Spinal cord (tissue), 10 donors: Measurements from ENCODE around the gene USP44. TPM values are rescaled to one million over a fixed set of nuclear protein-coding genes. Genes with fewer than 3 reads are reported as not detected.
"Not testable (repeated sequence)": the region's sequence is repeated elsewhere in the genome, so short reads cannot be mapped to it uniquely, and the experiment has no call there.

Source experiments
- DNase-seq, 6 donors: peaks; one replicate each; pipeline versions ENCODE4 v3.0.0 to v3.0.0-alpha.2; 2013 to 2015; ENCODE audit warnings: low spot score in 6 of 6, low read depth in 4 of 6
- H3K27ac ChIP-seq: one replicate; pipeline ENCODE4 v1.5.1; 2013; ENCODE audit warnings: low read depth, low read length, control low read depth
- H3K27me3 ChIP-seq: one replicate; pipeline ENCODE4 v1.6.1; 2013; ENCODE audit warnings: low read length; ENCODE audit not compliant: control insufficient read depth, insufficient read depth
- H3K36me3 ChIP-seq: one replicate; pipeline ENCODE4 v1.6.1; 2013; ENCODE audit warnings: low read length; ENCODE audit not compliant: control insufficient read depth, insufficient read depth
- H3K4me1 ChIP-seq: one replicate; pipeline ENCODE4 v1.6.1; 2013; ENCODE audit warnings: low read length; ENCODE audit not compliant: control insufficient read depth, insufficient read depth
- H3K4me3 ChIP-seq: one replicate; pipeline ENCODE4 v1.5.1; 2013; ENCODE audit warnings: low read depth, low read length, control low read depth
- H3K9me3 ChIP-seq: one replicate; pipeline ENCODE4 v1.6.1; 2013; ENCODE audit warnings: low read length; ENCODE audit not compliant: control insufficient read depth, insufficient read depth
- WGBS: methylation state at CpG from one replicate; pipeline ENCODE4 v1.1.5; 2013; ENCODE audit warnings: missing lambda C conversion rate; ENCODE audit not compliant: insufficient coverage; 5-methylcytosine and 5-hydroxymethylcytosine counted together
- polyA plus RNA-seq, 2 donors: library from polyadenylated mRNA; unstranded; fragments of 120-200 nt; gene quantifications; one replicate each; pipeline ENCODE4 v1.2.1, GENCODE V29; 2013; ENCODE audit not compliant: insufficient read length in 2 of 2
- total RNA-seq, 2 donors: library from RNA; depleted of rRNA in 1 of 2; stranded (reverse); fragments of 120-200 nt in 1 of 2; fragments of >200 nt in 1 of 2; gene quantifications; one replicate each; pipeline versions ENCODE4 v1.2.3 to v1.2.4, GENCODE V29; 2013 to 2014
- donor health status: healthy.

The USP44 gene
- total and polyA plus RNA-seq, 4 donors = 1.3 to 4.4 (median 3.0) TPM

DNA sequence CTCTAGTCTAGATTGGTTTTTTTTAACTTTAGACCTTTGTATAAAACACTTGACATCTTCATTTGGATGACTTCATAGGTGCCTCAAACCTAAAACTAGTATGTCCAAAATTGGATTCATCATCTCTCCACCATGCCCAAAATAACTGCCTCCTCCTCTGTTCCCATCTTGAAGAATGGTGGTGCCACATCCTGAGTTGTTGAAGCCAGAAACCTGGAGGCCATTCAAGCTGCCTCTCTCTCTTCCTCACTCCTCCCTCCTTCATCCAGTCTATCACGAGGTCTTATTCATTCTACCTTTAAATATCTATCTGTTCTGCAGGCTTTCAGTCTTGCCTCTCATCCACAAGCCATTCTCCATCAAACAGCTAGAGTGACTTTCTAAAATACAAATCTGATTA lies 26.5 kb upstream of the USP44 start:
- Histone ChIP-seq H3K4me3 (no peak overlapping the region), H3K27ac (no peak overlapping the region), H3K27me3 (no peaks in the 10 kb centered on the region), H3K9me3 (no peaks in the 10 kb centered on the region), H3K4me1 (peaks cover 3% of the 10 kb centered on the region), H3K36me3 (no peaks in the 10 kb centered on the region)
- 71% methylated on average over 1 of the region's 1 CpG for WGBS
- no peak for DNase-seq

DNA sequence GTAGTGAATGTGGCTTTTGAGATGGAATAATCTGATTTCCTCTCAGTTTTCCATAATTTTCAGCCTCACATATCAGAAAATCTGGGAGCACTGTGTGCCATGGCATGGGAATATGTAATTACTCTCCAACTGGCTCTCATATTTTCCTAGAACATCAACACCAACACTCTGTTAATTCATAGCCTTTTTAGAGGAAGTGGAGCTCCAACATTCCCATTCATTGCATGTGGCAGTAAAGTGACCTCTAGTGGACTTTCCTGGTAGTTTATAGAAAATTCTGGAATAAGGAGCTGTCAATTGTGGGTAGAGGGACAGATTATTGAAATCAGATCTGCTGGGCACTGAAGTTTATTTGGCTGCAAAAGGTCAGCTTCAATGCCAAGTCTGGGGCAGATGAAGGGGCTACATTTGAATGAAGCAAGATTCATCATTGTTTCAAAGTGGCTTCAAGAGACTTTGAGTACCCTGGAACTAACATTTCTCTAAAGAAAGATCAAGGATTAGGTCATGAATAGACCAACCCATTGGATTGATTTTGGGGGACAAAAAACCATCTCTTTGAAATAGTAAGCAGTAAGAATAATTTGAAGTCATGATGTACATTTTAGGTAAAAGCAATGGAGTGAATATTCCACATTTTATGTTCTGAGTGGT lies 23.6 kb upstream of the USP44 start:
- H3K4me3 ChIP-seq = no peak overlapping the region
- no peaks in the 10 kb centered on the region for H3K9me3 ChIP-seq
- H3K36me3 ChIP-seq = no peaks in the 10 kb centered on the region
- no peaks in the 10 kb centered on the region for H3K27me3 ChIP-seq
- H3K4me1 ChIP-seq = peaks cover 3% of the 10 kb centered on the region
- H3K27ac ChIP-seq = no peak overlapping the region
- DNase-seq = peak in 4 of 6 donors; percentile 20 to 80 (median 40)

DNA sequence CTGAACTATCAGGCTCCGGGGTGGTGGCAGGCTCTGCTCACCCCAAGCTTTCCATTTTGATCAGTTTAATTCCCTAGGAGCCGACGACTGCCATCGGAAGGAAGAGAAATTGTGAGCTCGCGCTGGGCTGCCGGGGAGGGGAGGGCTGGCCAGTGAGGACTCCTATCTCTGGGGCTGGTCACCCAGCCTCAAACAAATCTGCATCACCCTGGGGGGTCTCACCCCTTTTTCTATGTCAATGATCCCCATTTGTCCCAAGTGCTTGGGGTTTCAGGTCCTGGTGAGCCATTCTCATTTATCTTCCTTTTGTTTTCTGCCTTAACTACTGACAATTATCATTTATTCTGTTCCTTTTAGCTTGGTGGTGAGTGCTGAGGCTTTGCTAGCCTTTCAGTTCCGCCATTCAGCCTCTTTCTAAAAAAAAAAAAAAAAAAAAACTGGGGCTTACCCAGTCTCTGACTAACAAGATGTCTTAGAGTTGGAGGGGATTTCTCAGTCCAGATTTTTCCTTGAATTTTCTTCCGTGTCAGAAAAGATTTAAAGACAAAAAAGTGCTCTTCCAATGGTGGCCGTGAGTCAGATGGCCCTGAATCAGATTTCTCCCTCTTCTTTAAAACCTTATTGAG lies 22.8 kb upstream of the USP44 start:
- no peak overlapping the region for H3K27ac ChIP-seq
- H3K4me3 ChIP-seq = no peak overlapping the region
- H3K36me3 ChIP-seq = no peaks in the 10 kb centered on the region
- 5% methylated on average over 5 of the region's 10 CpGs for WGBS
- peak in 1 of 6 donors; percentile 32 for DNase-seq
- H3K27me3 ChIP-seq = no peaks in the 10 kb centered on the region
- H3K4me1 ChIP-seq = peaks cover 3% of the 10 kb centered on the region
- H3K9me3 ChIP-seq = no peaks in the 10 kb centered on the region

DNA sequence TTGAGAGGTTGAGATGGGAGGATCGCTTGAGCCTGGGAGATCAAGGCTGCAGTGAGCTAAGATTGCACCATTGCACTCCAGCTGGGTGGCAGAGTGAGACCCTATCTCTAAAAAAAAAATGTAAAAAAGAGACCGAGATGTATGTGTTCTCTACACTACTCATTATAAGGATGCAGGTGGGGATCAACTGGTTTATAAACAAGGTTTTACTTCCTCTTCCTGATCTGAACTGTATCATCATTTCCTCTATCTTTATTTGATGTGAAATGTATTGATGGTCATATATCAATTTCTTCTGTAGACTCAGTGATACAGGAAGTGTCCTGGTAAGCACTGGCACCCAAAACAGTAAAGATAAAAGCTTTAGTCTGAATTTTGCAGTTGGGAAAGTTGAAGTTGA lies 20.1 kb upstream of the USP44 start:
- H3K9me3 ChIP-seq = no peaks in the 10 kb centered on the region
- no peak overlapping the region for H3K27ac ChIP-seq
- H3K4me3 ChIP-seq = no peak overlapping the region
- no peak for DNase-seq
- peaks cover 3% of the 10 kb centered on the region for H3K4me1 ChIP-seq
- H3K36me3 ChIP-seq = no peaks in the 10 kb centered on the region
- WGBS = no CpG with 5 or more reads among the region's 2 CpGs
- no peaks in the 10 kb centered on the region for H3K27me3 ChIP-seq

DNA sequence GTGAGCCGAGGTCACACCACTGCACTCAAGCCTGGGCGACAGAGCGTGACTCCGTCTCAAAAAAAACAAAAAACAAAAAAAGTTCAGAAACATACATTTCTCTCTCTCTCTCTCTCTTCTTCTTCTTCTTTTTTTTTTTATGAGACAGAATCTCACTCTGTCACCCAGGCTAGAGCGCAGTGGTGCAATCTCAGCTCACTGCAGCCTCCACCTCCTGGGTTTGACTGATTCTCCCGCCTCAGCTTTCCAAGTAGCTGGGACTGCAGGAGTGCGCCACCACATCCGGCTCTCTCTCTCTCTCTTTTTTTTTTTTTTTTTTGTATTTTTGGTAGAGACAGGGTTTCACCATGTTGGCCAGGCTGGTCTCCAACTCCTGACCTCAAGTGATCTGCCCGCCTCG lies 16.8 kb upstream of the USP44 start:
- 96% methylated on average over 4 of the region's 10 CpGs for WGBS
- H3K4me1 ChIP-seq, H3K27me3 ChIP-seq, H3K4me3 ChIP-seq, H3K36me3 ChIP-seq, H3K9me3 ChIP-seq, DNase-seq, H3K27ac ChIP-seq: not testable (repeated sequence)

DNA sequence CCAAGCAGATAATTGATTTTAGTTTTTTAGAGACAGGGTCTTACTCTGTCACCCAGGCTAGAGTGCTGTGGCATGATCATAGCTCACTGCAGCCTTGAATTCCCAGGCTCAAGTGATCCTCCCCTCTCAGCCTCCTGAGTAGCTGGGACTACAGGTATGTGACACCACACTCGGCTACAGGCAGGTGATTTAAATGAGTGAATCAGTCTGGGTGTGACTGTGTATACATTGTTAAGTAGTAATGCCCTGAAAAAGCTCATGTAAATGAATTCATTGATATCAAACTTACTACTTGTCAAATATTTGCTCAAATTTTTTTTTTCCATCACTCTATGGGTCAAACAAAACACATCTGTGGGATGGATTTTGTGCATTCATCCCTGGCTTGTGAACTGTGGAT lies 6.3 kb upstream of the USP44 start:
- Histone ChIP-seq H3K4me1 (no peaks in the 10 kb centered on the region), H3K27me3 (no peaks in the 10 kb centered on the region), H3K36me3 (no peaks in the 10 kb centered on the region), H3K4me3 (no peak overlapping the region), H3K9me3 (no peaks in the 10 kb centered on the region), H3K27ac (no peak overlapping the region)
- no CpG with 5 or more reads among the region's 1 CpG for WGBS
- no peak for DNase-seq

DNA sequence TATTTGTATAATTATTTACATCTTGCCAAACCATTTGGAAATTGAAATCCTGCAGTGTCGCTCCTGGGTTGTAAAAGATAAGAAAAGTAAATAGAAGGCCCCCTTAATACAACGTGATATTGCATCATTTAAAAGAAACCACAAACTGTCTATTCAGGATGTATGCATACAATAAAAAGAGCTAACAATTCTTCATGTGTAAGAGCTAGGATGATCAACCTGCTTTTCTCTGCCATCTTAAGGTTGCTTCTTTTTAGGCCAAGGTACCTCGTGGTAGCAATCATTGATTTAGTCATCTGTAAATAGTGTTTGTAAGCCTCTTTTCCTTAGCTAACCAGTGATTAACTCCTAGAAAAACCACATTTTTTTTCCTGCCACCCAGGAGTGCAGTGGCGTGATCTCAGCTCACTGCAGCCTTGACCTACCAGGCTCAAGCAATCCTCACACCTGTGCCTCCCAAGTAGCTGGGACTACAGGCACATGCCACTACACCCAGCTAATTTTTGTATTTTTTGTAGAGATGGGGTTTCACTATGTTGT lies 3.3 kb upstream of the USP44 start:
- WGBS = 100% methylated on average over 1 of the region's 4 CpGs

DNA sequence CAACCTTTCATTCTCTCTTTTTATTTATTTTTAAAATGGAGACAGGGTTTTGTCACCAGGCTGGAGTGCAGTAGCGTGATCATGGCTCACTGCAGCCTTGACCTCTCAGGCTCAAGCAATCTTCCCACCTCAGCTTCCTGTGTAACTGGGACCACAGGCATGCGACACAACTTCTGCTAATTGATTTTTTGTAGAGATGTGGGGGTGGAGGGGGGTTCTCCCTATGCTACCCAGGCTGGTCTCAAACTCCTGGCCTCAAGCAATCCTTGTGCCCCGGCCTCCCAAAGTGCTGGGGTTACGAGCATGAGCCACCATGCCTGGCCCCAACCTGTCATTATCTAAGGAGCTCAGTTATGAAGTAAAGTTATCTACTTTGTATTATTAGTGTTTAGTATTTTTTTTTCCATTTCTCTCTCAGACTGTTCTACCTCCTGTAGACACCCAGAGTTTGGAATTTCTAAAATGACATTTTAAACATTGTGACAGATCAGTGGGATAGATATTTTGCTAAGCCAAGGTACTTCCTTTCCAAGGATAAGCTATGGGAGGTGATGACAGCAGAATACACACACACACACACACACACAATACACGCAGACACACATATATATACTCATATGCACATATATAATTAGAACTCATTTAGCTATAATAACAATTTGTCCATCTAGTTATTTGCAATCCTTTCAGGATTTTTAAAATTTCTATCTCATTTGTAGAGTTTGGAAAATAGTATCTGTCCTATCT lies 2.1 kb upstream of the USP44 start:
- DNase-seq = no peak
- peaks cover 5% of the 10 kb centered on the region for H3K27me3 ChIP-seq
- no peaks in the 10 kb centered on the region for H3K36me3 ChIP-seq
- no CpG with 5 or more reads among the region's 5 CpGs for WGBS
- H3K4me3 ChIP-seq = no peak overlapping the region
- H3K4me1 ChIP-seq = peaks cover 4% of the 10 kb centered on the region
- no peak overlapping the region for H3K27ac ChIP-seq
- peaks cover 2% of the 10 kb centered on the region for H3K9me3 ChIP-seq

More for the DNA sequence above, 3.3 kb upstream of the USP44 start:
- Histone ChIP-seq H3K4me3 (no peak overlapping the region), H3K36me3 (no peaks in the 10 kb centered on the region), H3K9me3 (no peaks in the 10 kb centered on the region), H3K27me3 (no peaks in the 10 kb centered on the region), H3K27ac (no peak overlapping the region), H3K4me1 (peaks cover 3% of the 10 kb centered on the region)
- DNase-seq = no peak

DNA sequence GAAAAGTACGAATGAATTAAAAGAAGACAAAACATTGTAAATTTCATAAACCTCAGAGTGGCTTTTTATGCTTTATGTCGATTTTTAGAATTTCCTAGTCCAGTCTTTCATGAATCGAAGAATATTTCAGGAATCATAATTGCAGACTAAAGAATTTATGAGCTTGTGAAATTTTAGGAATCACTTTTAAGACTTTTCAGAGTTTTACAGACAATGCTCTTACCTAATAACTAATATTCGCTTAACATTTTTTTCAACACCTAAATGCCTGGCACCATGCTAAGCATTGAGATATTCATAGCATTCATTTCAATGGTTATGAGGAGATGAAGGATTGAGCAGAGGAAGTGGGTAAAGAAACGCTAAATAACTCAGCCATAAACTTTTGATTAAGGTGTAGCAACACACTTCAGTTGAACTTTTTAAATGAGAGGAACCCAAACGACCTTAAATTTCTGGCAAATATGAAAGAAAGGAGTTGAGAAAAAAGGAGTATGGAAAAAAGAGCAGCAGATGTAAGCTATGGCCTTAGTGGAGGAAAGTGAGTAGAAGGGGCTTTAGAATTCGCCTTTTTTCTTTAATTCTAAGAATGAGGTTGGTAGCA lies 739 bp upstream of the USP44 start:
- H3K4me1 ChIP-seq = peaks cover 10% of the 10 kb centered on the region
- no peaks in the 10 kb centered on the region for H3K36me3 ChIP-seq
- WGBS = 68% methylated on average over 2 of the region's 7 CpGs
- no peak overlapping the region for H3K4me3 ChIP-seq
- no peak for DNase-seq
- H3K27ac ChIP-seq = no peak overlapping the region
- peaks cover 13% of the 10 kb centered on the region for H3K27me3 ChIP-seq
- peaks cover 2% of the 10 kb centered on the region for H3K9me3 ChIP-seq
